GM19351 (cell line): ENCODE measurements around the gene SGPL1.

Experiments used
- ATAC-seq: cut with Tn5 transposase; IDR thresholded peaks from one replicate; pipeline ENCODE4 v1.9.1; 2021; ENCODE audit warnings: mild to moderate bottlenecking, moderate library complexity; ENCODE audit not compliant: unreplicated experiment

Gene SGPL1

DNA sequence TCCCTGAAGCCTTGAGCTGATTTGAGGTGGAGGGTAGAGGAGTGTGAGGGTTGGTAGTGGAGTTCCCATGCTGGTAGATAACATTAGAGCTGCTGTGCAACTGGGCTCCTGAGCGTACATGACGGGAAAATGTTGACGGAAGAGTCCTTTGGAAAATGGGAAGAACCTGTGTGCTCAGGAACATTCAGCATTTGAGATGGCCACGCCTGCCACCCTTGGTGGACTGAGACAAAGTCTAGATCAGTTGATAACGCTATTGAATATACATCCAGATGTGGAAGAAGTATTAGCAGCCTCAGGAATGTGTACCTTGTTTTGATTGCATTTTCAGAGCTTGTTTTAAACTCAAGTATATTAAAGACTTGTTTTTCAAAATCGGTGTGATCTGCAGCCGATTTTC, 56.5 kb downstream of the SGPL1 start:
- ATAC-seq, result no peak

DNA sequence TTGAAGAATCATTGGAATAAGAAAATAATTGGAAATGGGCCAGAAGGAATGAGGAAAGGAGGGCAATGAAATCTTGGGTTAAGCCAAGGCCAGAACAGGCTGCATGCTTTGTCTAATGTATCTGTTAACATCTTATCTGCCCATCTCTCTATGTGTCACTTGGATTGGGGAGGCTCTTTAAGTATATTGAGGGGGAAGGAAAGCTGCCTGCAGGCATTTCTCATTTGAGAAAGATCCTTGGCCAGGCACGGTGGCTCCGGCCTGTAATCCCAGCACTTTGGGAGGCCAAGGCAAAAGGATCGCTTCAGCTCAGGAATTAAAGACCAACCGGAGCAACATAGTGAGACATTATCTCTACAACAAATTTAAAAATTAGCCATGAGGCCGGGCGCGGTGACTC, 58.3 kb downstream of the SGPL1 start:
- ATAC-seq, result no peak

DNA sequence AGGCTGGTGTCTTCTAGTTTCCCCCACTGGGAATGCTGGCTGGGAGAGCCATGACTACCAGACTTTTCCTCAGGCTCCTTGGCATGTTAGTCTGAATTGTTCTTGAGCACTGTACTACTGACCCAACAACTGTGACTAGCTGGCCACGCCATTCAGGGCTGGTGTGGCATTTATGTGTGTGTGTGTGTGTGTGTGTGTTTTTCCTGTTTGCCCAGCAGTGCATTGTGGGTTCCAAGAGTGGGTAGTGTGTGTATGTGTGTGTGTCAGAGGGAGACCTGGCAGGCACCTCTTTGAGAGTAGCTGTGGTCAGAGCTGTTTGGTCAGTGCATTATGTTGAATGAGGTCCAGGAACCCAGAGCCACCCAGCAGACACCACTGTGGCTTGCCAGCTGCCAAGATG, 63.5 kb downstream of the SGPL1 start:
- ATAC-seq, result no peak

DNA sequence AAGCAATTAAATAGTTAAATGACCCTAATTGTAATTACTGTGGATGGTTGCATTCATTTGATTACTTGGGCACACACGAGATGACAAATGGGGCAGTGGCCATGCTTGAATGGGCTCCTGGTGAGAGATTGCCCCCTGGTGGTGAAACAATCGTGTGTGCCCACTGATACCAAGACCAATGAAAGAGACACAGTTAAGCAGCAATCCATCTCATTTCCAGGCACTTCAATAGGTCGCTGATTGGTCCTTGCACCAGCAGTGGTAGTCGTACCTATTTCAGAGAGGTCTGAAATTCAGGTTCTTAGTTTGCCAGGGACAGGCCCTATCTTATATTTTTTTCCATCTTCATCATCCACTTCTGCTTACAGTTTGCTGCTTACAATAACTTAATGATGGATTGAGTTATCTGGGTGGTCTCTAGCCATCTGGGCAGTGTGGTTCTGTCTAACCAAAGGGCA, 64.4 kb downstream of the SGPL1 start:
- ATAC-seq, result peak; percentile 63

DNA sequence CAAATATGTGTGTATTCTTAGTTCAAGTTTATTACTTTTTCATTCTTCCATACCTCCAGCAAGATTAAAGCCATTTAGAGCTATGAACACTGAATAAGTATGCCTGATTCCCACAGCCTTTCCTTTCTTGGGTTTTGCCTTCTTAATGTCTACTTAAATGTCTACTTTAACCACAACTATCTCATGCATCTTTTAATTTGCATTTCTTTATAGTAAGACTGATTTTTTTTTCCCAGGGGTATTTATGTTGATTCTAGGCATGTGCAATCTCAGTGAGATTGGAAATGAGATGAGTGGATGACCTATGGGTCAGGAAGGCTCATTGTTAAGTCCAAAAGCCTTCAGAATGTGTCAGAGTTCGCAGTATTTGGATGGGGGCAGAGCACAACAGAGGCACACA, 69.0 kb downstream of the SGPL1 start:
- no peak for ATAC-seq

DNA sequence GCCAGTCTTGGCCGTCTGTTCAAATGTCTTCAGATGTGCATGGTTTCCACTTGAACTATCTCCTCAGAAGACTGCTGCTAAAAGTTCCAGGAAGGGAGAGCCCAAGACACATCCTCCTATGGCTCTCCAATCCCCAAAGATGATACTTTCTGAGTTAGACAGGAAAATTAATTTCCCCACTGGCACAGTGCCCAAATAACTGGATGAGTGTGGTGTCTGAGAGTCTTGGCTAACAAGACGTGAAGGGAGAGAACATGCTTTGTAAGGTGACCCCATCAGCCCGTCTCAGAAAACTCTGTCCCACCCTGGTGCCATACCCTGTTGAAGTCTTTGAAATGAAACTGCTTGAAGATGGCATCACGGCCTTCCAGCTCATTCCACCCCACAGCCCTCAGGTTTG, 69.7 kb downstream of the SGPL1 start:
- no peak for ATAC-seq

DNA sequence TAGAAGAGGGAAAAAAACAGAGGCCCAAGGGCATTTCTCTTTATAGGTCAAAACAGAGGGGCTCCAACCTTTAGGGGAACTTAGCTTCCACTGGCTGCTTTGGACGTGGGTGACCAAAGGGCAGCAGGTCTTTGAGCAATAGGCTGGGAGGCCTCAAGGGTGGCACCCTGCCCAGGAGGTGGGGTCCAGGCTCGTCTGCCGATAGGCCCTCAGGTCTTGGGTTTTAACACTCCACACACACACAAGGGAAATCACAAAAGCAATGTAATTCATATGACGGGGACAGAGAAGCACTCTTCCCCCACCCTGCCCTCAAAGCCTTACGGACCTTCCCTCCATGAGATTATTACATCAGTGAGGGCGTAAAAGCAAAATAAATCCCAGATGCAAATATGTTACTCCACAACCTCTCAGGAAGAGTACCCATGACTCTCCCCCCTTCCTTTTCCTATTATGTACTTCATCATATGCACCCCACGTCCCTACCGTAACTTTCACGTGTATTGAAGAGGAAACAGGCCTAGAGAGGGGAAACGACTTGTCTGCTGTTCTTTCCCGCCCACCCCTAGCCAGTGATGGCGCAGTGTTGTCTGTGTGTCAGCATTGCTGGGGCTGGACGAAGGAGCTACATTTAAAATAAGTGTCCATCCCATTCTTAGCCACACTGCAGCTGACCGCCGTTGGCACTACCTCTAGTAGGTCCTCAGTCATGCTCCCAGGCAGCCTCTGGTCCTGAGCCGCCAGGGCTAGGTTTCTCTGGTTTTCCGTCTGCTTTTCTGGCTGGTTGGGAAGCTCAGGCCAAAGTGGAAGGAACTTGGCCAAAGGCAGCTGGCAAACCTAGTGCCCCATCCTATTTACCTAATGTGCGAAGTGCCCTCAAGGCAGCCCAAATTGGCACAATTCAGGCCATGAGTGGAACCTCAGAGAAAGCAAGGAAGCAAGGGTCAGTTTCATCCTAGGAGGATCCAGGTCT, 70.5 kb downstream of the SGPL1 start:
- ATAC-seq, result no peak

DNA sequence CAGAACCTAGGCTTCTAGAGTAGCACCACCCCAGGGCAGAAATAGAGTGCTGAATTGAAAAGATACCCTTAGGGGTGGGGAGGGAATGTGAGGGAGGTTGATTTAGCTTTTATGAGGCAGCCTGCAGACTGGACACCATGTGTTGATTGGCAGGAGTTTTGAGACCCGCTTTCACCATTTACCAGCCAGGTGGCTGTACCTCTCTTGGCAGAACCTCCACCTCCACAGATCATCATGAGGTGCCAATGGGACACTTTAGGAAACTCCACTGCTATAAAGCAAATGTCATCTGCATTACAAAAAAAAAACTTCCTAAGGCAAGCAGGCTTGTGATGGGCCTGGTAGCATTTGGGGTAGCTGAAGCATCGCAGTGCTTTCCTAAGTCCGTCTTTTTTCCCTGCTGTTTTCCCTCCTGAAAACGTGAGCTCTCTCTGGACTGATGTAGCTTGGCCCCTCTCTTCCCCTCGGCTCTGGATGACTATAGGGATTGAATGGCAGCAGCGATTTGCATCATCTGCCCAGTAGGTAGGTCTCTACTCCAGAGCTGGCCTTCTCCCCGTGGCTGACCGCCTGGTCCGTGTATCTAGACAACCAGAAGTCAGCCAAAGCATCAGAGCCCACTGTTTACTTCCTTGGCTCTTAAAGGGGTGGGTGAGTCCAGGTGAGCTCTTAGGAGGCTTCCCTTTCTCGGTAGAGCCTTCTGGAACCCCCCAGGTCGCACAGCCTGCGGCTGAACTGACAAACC, 71.3 kb downstream of the SGPL1 start:
- ATAC-seq, result no peak

DNA sequence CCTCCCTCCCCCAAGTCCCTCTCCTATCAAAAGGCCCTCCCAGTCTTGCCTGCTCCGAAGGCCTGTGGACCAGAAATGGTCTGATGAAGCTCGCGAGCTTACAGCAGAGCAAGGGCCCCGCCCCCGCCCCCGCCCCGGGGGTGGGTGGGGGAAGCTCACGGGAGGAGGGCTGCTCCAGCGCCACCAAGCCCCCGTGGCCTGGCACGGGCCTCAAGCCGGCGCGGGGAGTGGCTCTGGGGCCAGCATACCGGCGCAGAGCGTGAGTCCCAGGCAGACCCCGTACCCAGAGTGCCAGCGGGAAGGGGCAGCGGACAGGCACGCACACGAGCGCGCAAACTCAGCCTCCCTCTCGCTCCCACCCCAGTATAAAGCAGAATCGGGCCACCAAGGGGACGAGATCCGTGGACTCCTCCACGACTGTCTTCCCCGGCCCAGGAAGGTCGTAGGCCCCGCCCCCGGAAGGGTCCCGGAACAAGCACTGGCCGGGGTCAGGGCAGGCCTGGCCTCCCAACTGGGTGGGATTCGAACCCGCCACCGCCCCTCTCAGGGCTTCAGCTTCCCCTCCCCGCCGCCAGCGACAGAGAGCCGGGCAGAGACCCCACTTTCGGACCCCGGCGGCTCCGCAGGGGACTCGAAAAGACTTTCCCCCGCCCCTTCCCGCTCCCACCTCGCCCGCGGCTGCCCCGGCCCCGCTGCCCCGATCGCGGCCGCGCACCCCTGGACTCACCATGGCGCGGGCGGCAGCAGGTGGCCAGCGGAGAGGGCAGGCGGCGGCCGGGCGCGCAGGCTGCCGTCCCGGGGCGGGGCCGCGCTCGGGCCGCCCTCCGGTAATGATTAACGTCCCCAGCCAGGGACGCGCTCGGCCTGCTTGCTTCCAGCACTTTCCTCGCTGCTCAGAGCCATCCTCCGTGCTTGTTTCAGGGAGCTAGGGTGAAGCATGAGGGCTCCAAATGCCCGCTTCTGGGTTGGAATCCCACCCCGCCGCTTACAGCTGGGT, 72.4 kb downstream of the SGPL1 start, which contains the start of gene PCBD1:
Gene PCBD1, minus strand, starts transcription at position 762 of the 997 bp plus-strand sequence. Its CDS starts 32 bp downstream, at position 730.
- peak; percentile 74 for ATAC-seq

DNA sequence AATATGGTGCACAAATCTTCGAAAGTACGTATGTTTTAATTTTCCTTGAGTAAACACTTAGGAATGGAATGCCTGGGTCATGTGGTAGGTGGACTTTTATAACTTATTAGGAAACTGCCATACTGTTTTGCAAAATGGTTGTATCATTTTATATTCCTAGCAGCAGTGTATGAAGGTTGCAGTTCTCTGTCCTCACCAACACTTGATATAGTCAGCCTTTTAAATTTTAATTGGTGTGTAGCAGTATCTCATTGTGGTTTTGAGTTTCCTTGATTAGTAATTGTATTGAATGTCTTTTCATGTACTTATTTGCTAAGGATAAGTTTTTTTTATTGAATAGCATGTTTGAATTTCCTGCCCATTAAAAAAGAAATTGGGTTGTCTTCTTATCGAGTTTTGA, 73.5 kb downstream of the SGPL1 start:
- ATAC-seq, result no peak

DNA sequence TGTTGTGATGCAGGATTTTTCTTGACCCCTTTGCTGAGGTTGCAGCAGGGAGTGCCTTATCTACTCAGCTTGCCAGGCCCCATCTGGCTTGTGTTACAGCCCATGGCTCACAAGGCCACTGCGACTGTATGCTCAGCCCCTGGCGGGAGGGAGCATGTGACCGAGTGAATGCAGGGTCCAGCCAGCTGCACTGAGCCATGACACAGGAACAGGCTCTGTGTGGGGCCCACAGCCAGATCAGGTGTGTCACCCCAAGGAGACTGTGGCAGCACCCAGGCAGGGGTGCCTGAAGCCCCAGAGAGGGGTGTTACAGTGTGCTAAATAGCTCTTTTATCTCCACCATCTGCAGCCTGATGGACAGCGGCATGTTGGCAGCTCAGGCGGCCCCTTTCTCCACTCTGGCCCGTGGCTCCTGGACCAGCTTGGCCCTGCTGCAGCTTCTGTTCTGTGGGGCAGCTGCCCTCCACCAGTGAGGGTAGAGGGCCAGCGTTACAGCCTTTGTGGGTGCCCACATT, 75.2 kb downstream of the SGPL1 start:
- no peak for ATAC-seq

DNA sequence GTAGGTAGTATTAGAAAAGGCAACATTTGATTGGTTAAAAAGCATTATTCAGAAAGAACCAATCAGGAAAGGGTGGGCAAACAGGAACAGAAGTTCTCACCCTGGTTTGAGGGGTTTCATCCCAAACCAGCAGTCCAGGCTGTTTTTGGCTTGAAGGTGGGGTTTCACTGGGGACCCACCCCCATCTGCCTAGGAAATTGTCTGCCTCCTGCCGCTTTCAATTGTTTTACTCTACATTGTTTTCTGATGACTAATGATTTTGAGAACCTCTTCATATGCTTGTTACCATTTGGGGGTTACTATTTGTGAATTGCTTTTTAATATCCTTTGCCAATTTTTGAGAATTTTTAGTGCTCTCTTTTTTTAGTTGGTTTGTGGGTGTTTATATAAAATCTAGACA, 75.9 kb downstream of the SGPL1 start:
- ATAC-seq, result no peak

DNA sequence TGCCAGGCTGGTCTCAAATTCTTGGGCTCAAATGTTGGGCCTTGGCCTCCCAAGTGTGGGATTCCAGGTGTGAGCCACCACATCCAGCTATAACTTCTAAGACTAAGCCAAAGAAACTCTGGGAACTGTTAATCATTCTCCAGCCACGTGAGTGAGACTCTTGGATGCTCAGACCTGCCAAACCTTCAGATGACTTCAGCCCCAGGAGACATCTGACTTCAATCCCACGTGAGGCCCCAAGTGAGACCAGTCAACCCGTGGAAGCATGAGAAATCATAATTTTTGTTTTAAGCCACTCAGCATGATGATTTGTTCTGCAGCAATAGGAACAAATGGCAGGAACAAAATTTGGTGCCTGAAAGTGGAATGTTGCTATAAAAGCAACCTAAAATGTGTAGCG, 76.9 kb downstream of the SGPL1 start:
- no peak for ATAC-seq

DNA sequence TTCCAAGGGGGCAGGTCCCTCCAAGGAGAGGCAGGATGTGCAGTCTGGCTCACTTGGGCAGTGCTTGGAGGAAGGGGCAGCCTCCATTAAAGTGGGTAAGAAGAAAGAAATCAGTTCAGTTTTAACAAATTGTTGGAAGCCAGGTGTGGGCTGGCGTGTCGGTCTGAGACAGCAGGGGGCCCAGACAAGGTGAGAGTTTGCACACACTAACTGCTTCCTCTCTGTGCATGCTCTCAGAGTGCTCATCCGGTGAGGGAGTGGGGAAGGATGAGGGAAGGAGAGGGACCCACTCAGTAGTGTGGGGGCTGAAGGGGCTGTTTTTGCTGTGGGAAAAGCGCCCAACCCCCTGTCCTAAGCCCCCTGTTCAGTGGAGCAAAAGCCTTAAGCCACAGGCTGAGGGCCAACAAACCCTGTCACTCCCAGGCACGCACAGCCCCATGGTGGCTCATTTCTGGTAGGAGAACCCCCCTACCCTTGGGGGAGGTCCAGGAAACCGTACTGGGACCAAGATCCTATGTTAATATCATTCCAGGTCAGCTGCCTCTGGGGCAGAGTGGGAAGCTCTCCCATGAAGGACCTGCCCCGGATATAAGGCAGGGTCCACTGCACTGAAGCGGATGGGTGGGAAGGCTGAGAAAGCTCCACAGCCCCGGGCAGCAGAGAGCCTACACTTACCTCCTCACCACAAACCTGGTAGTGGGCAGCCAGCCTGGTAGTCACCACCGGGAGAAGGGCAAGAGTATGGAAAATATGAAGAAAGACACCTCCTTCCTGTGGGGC, 77.7 kb downstream of the SGPL1 start:
- ATAC-seq, result no peak

DNA sequence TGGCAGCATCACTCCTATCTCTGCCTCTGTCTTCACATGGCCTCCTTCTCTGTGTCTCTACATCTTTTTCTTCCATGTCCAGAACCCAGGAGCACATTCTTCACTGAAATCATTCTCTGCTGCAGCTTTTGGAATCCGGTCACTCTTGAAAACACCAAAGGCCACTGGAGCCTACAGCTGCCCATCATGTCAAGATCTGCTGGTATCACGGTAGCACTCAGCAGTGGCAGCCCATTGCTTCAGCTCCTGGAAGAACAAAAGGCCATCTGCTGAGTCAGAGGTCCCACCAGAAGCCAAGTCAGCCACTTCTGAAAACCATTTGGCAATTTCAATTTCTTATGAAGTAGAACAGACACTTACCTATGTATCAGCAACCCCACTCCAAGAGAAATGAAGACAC, 78.7 kb downstream of the SGPL1 start:
- no peak for ATAC-seq

DNA sequence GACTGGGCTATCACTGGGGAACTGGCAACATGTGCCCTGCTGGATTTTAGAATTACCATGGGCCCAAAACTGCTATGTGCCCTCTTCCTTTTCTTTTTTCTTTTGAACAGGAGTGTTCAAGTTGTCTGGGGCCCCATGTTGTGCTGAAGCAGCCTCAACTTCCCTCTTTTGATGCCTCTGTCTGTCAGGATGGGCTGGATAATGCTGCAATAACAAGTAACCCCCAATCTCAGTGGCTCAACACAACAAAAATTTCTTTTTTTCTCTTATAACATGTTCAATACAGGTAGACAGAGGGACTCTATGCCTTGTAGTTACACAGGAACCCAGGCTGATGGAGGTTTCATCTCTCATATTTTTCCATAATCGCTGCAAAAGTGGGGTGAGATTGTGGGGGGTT, 80.8 kb downstream of the SGPL1 start:
- no peak for ATAC-seq

DNA sequence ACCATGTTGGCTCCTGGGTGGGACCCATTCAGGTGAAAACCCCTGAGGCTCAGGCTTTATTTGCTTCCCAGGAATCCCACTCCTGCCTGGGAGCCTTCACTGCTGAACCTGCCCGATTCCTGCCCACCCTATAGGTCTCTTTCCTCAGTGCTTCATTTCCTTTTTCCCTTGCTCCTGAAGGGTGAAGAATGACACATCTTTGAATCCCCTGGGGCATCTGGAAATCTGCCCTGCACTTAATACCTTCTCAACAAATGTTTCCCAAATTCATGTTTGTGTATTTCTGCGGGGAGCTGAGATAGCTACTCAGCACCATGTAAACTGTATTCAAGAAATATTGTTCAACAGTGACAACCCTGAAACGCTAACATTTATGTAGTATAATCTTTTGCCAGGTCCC, 82.9 kb downstream of the SGPL1 start:
- no peak for ATAC-seq

DNA sequence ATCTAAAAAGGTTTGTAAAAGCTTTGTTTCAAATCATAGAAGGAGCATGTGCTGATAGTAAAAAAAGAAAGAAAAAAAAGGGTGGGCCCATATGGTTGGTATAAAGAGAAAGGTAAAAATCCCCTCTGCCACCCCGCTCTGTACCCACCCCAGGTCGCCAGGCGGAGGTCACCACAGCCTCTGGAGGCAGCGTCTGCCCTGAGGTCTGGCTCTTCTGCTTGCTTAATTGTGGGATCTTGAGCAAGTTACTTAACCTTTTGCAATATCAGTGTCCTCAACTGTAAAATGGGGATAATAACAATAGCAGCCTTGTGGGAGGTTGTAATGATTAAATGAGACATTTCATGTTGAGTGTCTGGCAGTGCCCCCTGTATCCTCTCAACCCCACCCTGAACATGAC, 83.3 kb downstream of the SGPL1 start:
- no peak for ATAC-seq

DNA sequence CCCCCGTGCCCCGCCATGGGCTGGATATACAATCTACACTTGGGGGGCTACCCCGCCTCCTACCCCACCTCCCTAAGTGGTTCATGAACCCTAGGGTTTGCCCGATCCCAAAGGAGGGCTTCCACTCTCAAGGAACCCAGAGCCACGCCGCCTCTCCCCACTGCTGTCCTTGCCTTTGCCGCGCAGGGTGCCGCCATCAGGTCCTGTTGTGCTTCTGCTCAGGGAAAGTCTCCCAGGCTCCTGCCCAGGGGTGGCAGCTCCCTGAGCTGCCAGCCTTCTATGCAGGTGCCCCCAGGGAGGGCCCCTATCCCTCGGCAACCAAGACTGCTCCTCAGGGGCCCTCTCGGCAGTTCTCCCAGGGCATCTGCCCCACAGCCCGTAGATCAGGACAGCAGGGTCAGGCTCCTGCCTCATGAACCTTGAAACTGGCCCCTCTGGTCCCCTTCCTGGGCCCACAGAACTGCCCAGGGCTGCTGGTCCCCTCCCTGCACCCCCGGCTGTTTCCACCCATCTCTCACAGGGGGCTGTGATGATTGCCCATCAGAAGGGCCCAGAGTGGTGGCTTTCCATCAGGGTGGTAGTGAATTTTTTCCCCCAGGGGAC, 85.6 kb downstream of the SGPL1 start:
- no peak for ATAC-seq
